Hepatocyte (in vitro differentiated cells): ENCODE data around the gene ADAMTSL1. TPM values are rescaled to one million over a fixed set of nuclear protein-coding genes. Genes with fewer than 3 reads are reported as not detected.

ENCODE experiments used
- DNase-seq: peaks from one replicate; pipeline ENCODE4 v3.0.0-alpha.2; 2016; ENCODE audit warnings: low spot score
- H2AFZ ChIP-seq: fragments of 200-600 bp; sonication (generic); 2 replicates; pipeline ENCODE4 v1.6.0; 2016; ENCODE audit warnings: antibody characterized with exemption, mild to moderate bottlenecking
- H3K27ac ChIP-seq: fragments of 200-600 bp; sonication (generic); 2 replicates; pipeline ENCODE4 v1.5.1; 2016; ENCODE audit warnings: mild to moderate bottlenecking
- H3K27me3 ChIP-seq: fragments of 200-600 bp; sonication (generic); 2 replicates; pipeline ENCODE4 v1.6.1; 2016
- H3K36me3 ChIP-seq: fragments of 200-600 bp; sonication (generic); replicated peaks from 2 replicates; pipeline ENCODE4 v1.5.1; 2016; ENCODE audit warnings: low read depth; ENCODE audit not compliant: insufficient read depth
- H3K4me1 ChIP-seq: fragments of 200-600 bp; sonication (generic); 2 replicates; pipeline ENCODE4 v1.5.1; 2016; ENCODE audit warnings: mild to moderate bottlenecking, moderate library complexity; ENCODE audit not compliant: insufficient read depth
- H3K4me2 ChIP-seq: fragments of 200-600 bp; sonication (generic); 2 replicates; pipeline ENCODE4 v1.6.0; 2016
- H3K4me3 ChIP-seq: fragments of 200-600 bp; sonication (generic); 2 replicates; pipeline ENCODE4 v1.5.1; 2016; ENCODE audit warnings: mild to moderate bottlenecking
- H3K79me2 ChIP-seq: fragments of 200-600 bp; sonication (generic); 2 replicates; pipeline ENCODE4 v1.6.0; 2017; ENCODE audit warnings: mild to moderate bottlenecking
- H3K9me2 ChIP-seq: fragments of 200-600 bp; sonication (generic); replicated peaks from 2 replicates; pipeline ENCODE4 v1.6.0; 2017; ENCODE audit warnings: mild to moderate bottlenecking; ENCODE audit not compliant: insufficient read depth
- H3K9me3 ChIP-seq: fragments of 200-600 bp; sonication (generic); 2 replicates; pipeline ENCODE4 v1.5.1; 2016; ENCODE audit warnings: low read depth, mild to moderate bottlenecking
- H4K20me1 ChIP-seq: fragments of 200-600 bp; sonication (generic); 2 replicates; pipeline ENCODE4 v1.6.0; 2016; ENCODE audit warnings: mild to moderate bottlenecking; ENCODE audit not compliant: insufficient read depth, poor library complexity, severe bottlenecking
- EZH2 ChIP-seq: fragments of 200-600 bp; sonication (generic); IDR thresholded peaks from 2 replicates; pipeline ENCODE4 v1.6.1; 2016; ENCODE audit warnings: antibody characterized with exemption, mild to moderate bottlenecking, borderline replicate concordance
- EZH2phosphoT487 ChIP-seq: fragments of 200-600 bp; sonication (generic); IDR thresholded peaks from one replicate; pipeline ENCODE4 v1.6.1; 2018; ENCODE audit warnings: antibody characterized with exemption, mild to moderate bottlenecking, low read depth, moderate library complexity; ENCODE audit not compliant: unreplicated experiment, severe bottlenecking
- WGBS: methylation state at CpG from one replicate; pipeline ENCODE4 v1.1.6; 2016; ENCODE audit warnings: low lambda C conversion rate; ENCODE audit errors: missing lambda C conversion rate; 5-methylcytosine and 5-hydroxymethylcytosine counted together
- polyA plus RNA-seq: library from polyadenylated mRNA; unstranded; fragments of >200 nt; fragmentation: Nextera tagmentation; extraction: Ambion mirVana; gene quantifications from 2 replicates; pipeline ENCODE4 v1.2.1, GENCODE V29; 2016
- total RNA-seq: library from RNA; depleted of rRNA; stranded (reverse); fragments of >200 nt; gene quantifications from 2 replicates; pipeline ENCODE4 v1.2.3, GENCODE V29; 2014
- TF ChIP-seq, protein P1 (sequence below): fragments of 200-600 bp; sonication (generic); IDR thresholded peaks from 2 replicates; pipeline ENCODE4 v1.5.1; 2016; ENCODE audit warnings: antibody characterized with exemption, mild to moderate bottlenecking; ENCODE audit not compliant: poor library complexity

Gene ADAMTSL1
- total and polyA plus RNA-seq, 2 experiments from 2014 or later, result 7.2 to 24.0 TPM

DNA sequence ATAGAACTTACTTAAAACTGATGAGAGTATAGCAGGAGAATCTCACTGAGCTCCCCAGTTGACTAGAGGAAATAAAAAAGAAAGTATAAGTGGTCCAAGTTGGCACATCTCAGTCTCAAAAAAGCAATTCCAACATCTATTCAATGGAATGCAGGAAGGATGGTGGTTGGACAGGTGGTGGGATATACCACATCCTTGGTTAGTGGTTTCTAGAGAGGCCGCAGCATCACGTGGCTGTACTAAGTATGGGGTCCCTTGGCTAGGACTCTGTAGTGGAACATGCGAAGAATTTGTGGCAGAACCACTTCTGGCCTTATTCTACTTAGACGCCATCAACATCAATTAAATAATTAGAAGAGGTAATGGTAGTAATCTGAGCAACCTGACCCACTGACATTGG is 326.6 kb downstream of the ADAMTSL1 start:
- Histone ChIP-seq H3K9me3 (no peaks in the 10 kb centered on the region), H4K20me1 (no peaks in the 10 kb centered on the region), H3K4me1 (no peaks in the 10 kb centered on the region), H3K4me3 (no peak overlapping the region), H3K27ac (no peak overlapping the region), H3K9me2 (no peaks in the 10 kb centered on the region), H3K36me3 (no peaks in the 10 kb centered on the region), H2AFZ (no peak overlapping the region), H3K4me2 (no peak overlapping the region), H3K79me2 (no peaks in the 10 kb centered on the region), H3K27me3 (no peaks in the 10 kb centered on the region)
- DNase-seq, result no peak
- TF ChIP-seq EZH2, result no peak
- TF ChIP-seq, protein P1, sequence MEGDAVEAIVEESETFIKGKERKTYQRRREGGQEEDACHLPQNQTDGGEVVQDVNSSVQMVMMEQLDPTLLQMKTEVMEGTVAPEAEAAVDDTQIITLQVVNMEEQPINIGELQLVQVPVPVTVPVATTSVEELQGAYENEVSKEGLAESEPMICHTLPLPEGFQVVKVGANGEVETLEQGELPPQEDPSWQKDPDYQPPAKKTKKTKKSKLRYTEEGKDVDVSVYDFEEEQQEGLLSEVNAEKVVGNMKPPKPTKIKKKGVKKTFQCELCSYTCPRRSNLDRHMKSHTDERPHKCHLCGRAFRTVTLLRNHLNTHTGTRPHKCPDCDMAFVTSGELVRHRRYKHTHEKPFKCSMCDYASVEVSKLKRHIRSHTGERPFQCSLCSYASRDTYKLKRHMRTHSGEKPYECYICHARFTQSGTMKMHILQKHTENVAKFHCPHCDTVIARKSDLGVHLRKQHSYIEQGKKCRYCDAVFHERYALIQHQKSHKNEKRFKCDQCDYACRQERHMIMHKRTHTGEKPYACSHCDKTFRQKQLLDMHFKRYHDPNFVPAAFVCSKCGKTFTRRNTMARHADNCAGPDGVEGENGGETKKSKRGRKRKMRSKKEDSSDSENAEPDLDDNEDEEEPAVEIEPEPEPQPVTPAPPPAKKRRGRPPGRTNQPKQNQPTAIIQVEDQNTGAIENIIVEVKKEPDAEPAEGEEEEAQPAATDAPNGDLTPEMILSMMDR, result no peak
- no peak for TF ChIP-seq EZH2phosphoT487
- 100% methylated on average over 4 of the region's 4 CpGs for WGBS

DNA sequence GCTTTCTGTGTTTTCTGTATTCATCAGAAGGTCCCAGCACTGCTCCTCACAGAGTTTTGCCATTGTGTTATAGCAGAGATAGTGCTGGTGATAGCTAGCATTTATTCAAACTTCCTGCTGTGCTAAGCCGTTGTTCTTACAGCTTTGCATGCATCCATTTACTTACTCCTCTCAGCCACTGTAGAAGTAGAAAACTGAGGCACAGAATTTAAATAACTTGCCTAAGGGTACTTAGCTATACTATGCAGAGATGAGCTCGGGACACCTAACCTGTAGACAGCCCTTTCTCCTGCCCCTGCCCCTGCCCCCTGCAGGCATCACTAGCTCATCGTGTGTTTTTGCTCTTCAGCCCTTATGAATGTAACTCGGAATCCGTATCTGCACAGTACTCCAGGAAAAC is 331.4 kb downstream of the ADAMTSL1 start:
- DNase-seq, result no peak
- H3K9me2 ChIP-seq, result no peaks in the 10 kb centered on the region
- no peaks in the 10 kb centered on the region for H3K9me3 ChIP-seq
- no peak overlapping the region for H3K4me2 ChIP-seq
- H3K79me2 ChIP-seq, result no peaks in the 10 kb centered on the region
- H3K36me3 ChIP-seq, result no peaks in the 10 kb centered on the region
- TF ChIP-seq EZH2 (no peak), EZH2phosphoT487 (no peak)
- TF ChIP-seq, protein P1, result no peak
- WGBS, result 57% methylated on average over 5 of the region's 5 CpGs
- no peak overlapping the region for H3K4me3 ChIP-seq
- no peaks in the 10 kb centered on the region for H3K4me1 ChIP-seq
- no peak overlapping the region for H3K27ac ChIP-seq
- no peaks in the 10 kb centered on the region for H4K20me1 ChIP-seq
- H3K27me3 ChIP-seq, result no peaks in the 10 kb centered on the region
- no peak overlapping the region for H2AFZ ChIP-seq

DNA sequence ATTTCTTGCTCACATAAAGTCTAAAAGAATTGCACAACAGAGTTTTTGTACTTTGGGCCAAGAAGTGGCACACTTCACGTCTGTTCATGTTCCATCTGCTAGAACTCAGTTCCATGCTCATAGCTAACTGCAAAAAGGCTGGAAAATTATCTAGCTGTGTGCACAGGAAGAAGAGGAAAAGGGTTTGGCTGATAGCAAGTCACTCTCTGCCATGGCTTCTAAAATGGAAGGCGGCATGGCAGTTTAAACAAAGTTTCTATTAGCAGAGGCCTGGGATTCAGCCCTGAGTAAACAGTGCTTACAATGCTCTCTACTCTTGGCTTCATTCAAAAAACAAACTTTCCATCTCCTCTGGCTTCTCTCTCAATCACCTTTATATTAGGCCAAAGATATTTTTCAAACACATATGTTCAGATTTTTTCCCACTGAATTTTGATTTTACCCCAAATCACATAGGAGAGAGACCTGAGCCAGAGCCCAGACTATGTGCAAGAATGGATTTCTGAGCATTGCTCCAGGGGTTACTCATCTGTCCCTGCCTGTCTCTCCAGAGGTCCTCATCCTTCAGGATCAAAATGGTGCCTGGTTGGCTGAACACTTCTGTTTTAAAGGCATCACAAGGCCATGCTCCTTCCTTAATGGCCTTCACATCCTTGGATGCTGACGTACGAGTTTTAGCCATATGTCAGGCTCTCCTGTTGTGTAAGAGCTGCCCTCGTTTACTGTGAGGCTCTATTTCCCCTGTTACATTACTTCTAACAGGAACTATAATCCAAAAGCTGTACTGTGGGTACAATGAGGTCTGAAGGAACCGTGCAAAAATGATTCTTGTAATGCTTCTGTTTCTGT is 332.5 kb downstream of the ADAMTSL1 start:
- H3K79me2 ChIP-seq, result no peaks in the 10 kb centered on the region
- H3K4me1 ChIP-seq, result no peaks in the 10 kb centered on the region
- WGBS, result 67% methylated on average over 6 of the region's 6 CpGs
- H4K20me1 ChIP-seq, result no peaks in the 10 kb centered on the region
- no peaks in the 10 kb centered on the region for H3K9me2 ChIP-seq
- no peaks in the 10 kb centered on the region for H3K36me3 ChIP-seq
- no peak for DNase-seq
- no peak overlapping the region for H3K27ac ChIP-seq
- no peaks in the 10 kb centered on the region for H3K27me3 ChIP-seq
- H3K4me3 ChIP-seq, result no peak overlapping the region
- TF ChIP-seq EZH2phosphoT487, result no peak
- no peak for TF ChIP-seq EZH2
- TF ChIP-seq, protein P1, result no peak
- H3K4me2 ChIP-seq, result no peak overlapping the region
- no peaks in the 10 kb centered on the region for H3K9me3 ChIP-seq
- no peak overlapping the region for H2AFZ ChIP-seq
